Activated CD4-positive, alpha-beta memory T cell treated with anti-CD3 and anti-CD28 coated beads, Interleukin-2, amount 10 ng/mL, durations not matched to agents 7 days and 5 days (primary cell): ENCODE results near the gene CHKA. TPM values are rescaled to one million over a fixed set of nuclear protein-coding genes. Genes with fewer than 3 reads are reported as not detected.
A peak's percentile ranks its signal among the peaks of the same experiment; 100 is the strongest.

Experiments
- CTCF ChIA-PET: fragments of 350-600 bp; sonication (Branson Sonifier 250); formaldehyde crosslinking; loops from one replicate; lab custom pipeline; 2021; ENCODE audit warnings: antibody characterized with exemption, inconsistent platforms; lab: Charles Lee
- POLR2A ChIA-PET: fragments of 350-600 bp; sonication (Branson Sonifier 250); formaldehyde crosslinking; loops from one replicate; lab custom pipeline; 2021; ENCODE audit warnings: antibody characterized with exemption; lab: Charles Lee
- DNase-seq: peaks from one replicate; pipeline ENCODE4 v3.0.0-alpha.2; 2020
- H3K27ac Mint-ChIP-seq: one replicate; pipeline ENCODE4 v1.8.0; 2021; ENCODE audit warnings: mild to moderate bottlenecking, mixed read lengths
- H3K27me3 Mint-ChIP-seq: one replicate; pipeline ENCODE4 v1.8.0; 2021; ENCODE audit warnings: mixed read lengths
- H3K36me3 Mint-ChIP-seq: one replicate; pipeline ENCODE4 v1.8.0; 2021; ENCODE audit warnings: low read depth, mixed read lengths
- H3K4me1 Mint-ChIP-seq: one replicate; pipeline ENCODE4 v1.8.0; 2021; ENCODE audit warnings: mixed read lengths
- H3K4me3 Mint-ChIP-seq: one replicate; pipeline ENCODE4 v1.8.0; 2021; ENCODE audit warnings: mild to moderate bottlenecking, mixed read lengths
- H3K9me3 Mint-ChIP-seq: one replicate; pipeline ENCODE4 v1.8.0; 2021; ENCODE audit warnings: mixed read lengths
- total RNA-seq, 2 experiments: library from RNA; stranded (reverse); gene quantifications; one replicate each; pipeline ENCODE4 v1.2.3, GENCODE V29; 2021

CHKA gene
- total RNA-seq, 2 experiments from 2014 or later = 3.0 to 3.1 TPM

- no peak for DNase-seq
- H3K36me3 Mint-ChIP-seq = no peaks in the 10 kb centered on the region
- ChIA-PET CTCF (no interaction called here), POLR2A (no interaction called here)
- no peaks in the 10 kb centered on the region for H3K4me1 Mint-ChIP-seq
- H3K27me3 Mint-ChIP-seq = no peaks in the 10 kb centered on the region
- no peaks in the 10 kb centered on the region for H3K9me3 Mint-ChIP-seq
- H3K27ac Mint-ChIP-seq = no peak overlapping the region
- H3K4me3 Mint-ChIP-seq = no peak overlapping the region
Observed at GRCh38 chr11:68150037-68150436, 28.8 kb upstream of the CHKA start.

DNA sequence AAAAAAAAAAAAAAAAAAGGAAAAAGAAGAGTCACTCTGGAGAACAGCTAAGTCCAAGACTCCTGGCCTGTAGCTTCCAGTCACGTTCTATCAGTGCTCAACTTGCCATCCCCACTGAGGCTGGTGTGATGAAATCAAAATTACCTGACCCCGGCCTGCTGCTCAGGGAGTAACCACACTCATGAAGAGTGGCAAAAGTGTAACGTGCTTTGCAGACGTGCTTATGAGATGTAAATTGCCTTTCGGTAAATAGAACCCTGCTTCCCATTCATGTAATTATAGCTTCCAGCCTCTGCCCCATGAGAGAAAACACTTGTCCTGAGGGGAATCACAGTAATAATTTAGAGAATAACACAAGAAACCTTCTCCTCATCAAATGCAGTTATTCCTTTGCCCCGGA, 28.2 kb upstream of the CHKA start:
- Mint-ChIP-seq H3K27ac (no peak overlapping the region), H3K4me1 (peaks cover 5% of the 10 kb centered on the region), H3K9me3 (no peaks in the 10 kb centered on the region), H3K4me3 (no peak overlapping the region), H3K27me3 (no peaks in the 10 kb centered on the region), H3K36me3 (no peaks in the 10 kb centered on the region)
- DNase-seq = no peak
- POLR2A ChIA-PET = no interaction called here
- CTCF ChIA-PET = no interaction called here

DNA sequence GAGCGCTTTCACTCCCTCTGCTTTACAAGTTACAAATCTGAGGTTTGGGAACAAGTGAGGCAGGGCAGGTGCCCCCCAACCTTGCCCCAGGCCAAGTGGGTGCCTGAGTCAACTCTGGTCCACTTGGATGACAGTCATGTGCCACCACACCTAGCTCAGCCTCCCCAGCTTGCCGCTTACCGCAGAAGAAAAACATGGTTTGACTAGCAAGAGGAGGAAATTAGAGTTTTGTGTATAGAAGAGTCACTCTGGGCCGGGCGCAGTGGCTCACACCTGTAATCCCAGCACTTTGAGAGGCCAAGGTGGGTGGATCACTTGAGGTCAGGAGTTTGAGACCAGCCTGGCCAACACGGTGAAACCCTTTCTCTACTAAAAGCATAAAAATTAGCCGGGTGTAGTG, 27.7 kb upstream of the CHKA start:
- no peaks in the 10 kb centered on the region for H3K9me3 Mint-ChIP-seq
- H3K27me3 Mint-ChIP-seq = no peaks in the 10 kb centered on the region
- CTCF ChIA-PET = no interaction called here
- peaks cover 5% of the 10 kb centered on the region for H3K4me1 Mint-ChIP-seq
- no peak for DNase-seq
- H3K4me3 Mint-ChIP-seq = no peak overlapping the region
- H3K27ac Mint-ChIP-seq = no peak overlapping the region
- no peaks in the 10 kb centered on the region for H3K36me3 Mint-ChIP-seq
- POLR2A ChIA-PET = no interaction called here

GRCh38 chr11:68148071-68148805, 27.1 kb upstream of the CHKA start:
- ChIA-PET CTCF (no interaction called here), POLR2A (no interaction called here)
- Mint-ChIP-seq H3K9me3 (no peaks in the 10 kb centered on the region), H3K27ac (no peak overlapping the region), H3K4me1 (peaks cover 6% of the 10 kb centered on the region), H3K4me3 (no peak overlapping the region), H3K27me3 (no peaks in the 10 kb centered on the region), H3K36me3 (no peaks in the 10 kb centered on the region)
- no peak for DNase-seq

DNA sequence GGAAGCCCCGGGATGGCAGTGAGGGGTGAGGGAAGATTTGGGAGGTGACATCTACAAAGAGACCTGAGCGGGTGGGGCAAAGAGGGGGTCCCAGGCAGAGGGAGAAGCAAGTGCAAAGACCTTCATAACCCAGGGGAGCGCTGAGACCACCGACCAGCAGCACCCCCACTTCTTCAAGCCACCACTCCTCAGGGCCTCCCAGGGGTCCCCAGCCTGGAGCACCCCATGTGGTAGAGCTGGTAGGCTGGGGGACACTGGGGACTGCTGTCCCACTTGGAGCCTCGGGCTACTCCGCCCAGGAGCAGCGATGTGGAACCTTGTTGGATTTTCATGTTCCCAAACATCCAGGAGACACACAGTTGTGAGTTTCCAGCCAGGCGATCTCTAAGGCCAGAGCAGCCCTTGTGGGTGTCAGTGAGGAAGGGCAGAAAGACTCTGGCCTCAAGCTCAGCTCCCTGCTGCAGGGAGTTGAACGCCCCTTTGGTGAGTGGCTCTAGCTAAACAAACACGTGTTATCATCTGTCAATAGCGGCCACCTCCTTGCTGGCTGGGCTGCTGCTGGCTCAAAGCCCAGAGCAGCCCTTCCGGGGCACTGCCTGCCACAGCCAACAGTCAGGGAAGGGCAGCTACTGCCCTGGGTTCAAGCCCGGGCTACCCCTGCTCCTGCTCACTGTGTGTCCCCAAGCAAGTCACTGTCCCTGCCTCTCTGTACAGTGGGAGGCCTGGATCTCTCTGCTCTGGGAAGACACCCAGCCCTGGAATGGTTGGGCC, 25.7 kb upstream of the CHKA start:
- Mint-ChIP-seq H3K4me3 (no peak overlapping the region), H3K9me3 (no peaks in the 10 kb centered on the region), H3K4me1 (peaks cover 18% of the 10 kb centered on the region), H3K36me3 (no peaks in the 10 kb centered on the region), H3K27ac (no peak overlapping the region), H3K27me3 (no peaks in the 10 kb centered on the region)
- POLR2A ChIA-PET = interaction anchor here (0.6 kb wide), 1 partner anchor 47 kb away, joined by 3 read pairs; no protein-coding TSS in a partner anchor
- no peak for DNase-seq
- CTCF ChIA-PET = no interaction called here

DNA sequence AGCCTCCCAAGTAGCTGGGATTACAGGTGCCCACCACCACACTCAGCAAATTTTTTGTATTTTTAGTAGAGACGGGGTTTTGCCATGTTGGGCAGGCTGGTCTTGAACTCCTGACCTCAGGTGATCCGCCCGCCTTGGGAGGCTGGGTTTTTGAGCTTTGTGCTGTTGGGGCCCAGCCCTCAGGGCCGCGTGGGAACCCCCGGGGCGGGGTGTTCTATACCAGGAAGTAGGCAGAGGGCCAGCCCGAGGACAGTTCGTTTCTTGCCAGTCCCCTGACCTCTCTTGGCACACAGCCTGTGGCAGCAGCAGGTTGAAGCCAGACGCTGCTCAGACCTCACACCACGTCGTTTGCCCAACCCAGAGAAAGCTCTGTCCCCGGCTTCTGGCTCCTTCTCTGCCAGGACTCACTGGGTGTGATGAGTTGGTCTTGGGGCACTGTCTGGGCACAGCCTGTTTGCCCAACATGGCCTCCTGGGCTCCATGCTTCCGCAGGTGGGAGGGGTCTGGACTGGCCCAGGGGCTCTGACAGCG, 24.9 kb upstream of the CHKA start:
- no peak for DNase-seq
- H3K27ac Mint-ChIP-seq = no peak overlapping the region
- no peaks in the 10 kb centered on the region for H3K27me3 Mint-ChIP-seq
- H3K4me3 Mint-ChIP-seq = no peak overlapping the region
- no peaks in the 10 kb centered on the region for H3K36me3 Mint-ChIP-seq
- CTCF ChIA-PET = no interaction called here
- H3K4me1 Mint-ChIP-seq = peaks cover 23% of the 10 kb centered on the region
- POLR2A ChIA-PET = interaction anchor here (0.6 kb wide), 1 partner anchor 46 kb away, joined by 3 read pairs; no protein-coding TSS in a partner anchor
- no peaks in the 10 kb centered on the region for H3K9me3 Mint-ChIP-seq

DNA sequence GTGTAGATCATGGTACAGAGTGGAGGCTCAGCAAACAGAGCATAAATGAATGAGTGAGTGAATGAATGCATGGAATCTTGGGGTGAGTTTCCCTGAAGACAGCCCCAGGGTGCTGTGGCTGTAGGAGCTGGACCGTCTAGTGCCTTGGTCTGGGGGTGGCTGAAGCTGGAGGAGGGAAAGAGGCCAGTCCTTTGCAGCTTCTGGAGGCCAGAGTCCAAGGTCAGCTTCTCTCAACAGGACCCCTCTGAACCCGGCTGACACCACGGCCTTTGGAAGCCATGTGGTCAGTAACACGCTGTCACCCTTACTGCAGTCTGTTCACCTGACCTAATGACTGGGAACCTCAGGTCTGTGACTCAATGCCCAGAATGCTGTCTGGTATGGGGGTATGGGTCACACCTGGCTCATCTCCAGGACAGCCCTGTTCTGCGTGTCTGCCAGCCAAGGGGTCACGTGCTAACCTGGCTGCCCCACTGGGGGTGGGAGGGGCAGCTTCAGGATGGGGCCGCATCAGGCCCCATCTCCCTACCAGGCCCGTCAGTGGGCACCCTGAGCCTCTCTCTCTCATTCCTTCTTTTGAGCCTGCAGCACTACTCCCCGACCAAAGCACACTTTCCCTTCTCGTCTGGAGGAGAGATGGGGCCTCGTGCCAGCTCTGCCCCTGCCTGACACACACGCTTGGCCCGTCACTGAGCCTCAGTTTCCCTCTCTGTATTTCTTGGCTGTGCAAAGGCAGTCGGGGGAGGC, 24.1 kb upstream of the CHKA start:
- Mint-ChIP-seq H3K27ac (no peak overlapping the region), H3K4me3 (no peak overlapping the region), H3K9me3 (no peaks in the 10 kb centered on the region), H3K36me3 (no peaks in the 10 kb centered on the region), H3K4me1 (peaks cover 23% of the 10 kb centered on the region), H3K27me3 (no peaks in the 10 kb centered on the region)
- ChIA-PET CTCF (interaction anchor here (0.8 kb wide), 1 partner anchor 126 kb away, joined by 3 read pairs; no protein-coding TSS in a partner anchor), POLR2A (no interaction called here)
- DNase-seq = no peak

DNA sequence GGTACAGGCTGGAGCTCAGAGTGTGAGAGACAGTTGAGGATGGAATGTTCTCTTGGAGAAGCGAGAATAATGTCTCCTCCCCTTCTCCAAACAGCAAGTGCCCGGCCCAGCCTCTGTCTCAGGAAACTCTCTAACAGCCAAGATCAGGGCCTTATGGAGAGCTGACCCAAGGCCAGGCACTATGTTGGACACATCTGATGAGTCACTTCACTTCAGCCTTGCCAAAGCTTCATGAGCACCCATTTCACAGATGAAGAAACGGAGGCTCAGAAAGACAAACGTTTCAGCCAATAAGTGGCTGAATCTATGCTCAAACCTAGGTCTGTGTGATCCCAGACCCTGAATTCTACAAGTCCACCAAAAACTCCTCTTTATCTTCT, 22.1 kb upstream of the CHKA start:
- no peaks in the 10 kb centered on the region for H3K9me3 Mint-ChIP-seq
- ChIA-PET POLR2A (no interaction called here), CTCF (no interaction called here)
- H3K36me3 Mint-ChIP-seq = no peaks in the 10 kb centered on the region
- peaks cover 23% of the 10 kb centered on the region for H3K4me1 Mint-ChIP-seq
- H3K4me3 Mint-ChIP-seq = no peak overlapping the region
- no peak overlapping the region for H3K27ac Mint-ChIP-seq
- DNase-seq = no peak
- peaks cover 3% of the 10 kb centered on the region for H3K27me3 Mint-ChIP-seq

- Mint-ChIP-seq H3K9me3 (no peaks in the 10 kb centered on the region), H3K27ac (no peak overlapping the region), H3K4me3 (no peak overlapping the region), H3K27me3 (peaks cover 5% of the 10 kb centered on the region), H3K4me1 (peaks cover 23% of the 10 kb centered on the region), H3K36me3 (no peaks in the 10 kb centered on the region)
- POLR2A ChIA-PET = no interaction called here
- no peak for DNase-seq
- CTCF ChIA-PET = no interaction called here
Observed at GRCh38 chr11:68142441-68143309, 21.5 kb upstream of the CHKA start.

DNA sequence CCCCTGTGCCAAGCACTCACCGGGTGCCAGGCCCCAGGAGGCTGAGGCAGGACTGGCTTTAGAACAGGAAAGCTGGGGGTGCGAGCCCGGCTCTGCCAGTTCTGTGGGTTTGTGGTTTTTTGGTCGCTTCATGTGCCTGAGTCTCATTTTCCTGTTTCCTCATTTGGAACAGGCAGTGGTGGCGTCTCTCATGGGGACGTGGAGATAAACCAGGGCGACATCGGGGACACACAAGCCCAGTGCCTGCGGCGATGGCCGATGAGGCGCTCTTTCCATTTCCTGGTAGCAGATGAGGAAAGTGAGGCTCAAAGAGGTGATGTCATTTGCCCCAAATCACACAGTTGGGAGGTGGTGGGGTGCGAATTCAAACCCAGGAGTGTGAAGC, 20.8 kb upstream of the CHKA start:
- POLR2A ChIA-PET = no interaction called here
- peaks cover 23% of the 10 kb centered on the region for H3K4me1 Mint-ChIP-seq
- CTCF ChIA-PET = no interaction called here
- peak; percentile 58 for DNase-seq
- no peaks in the 10 kb centered on the region for H3K36me3 Mint-ChIP-seq
- no peak overlapping the region for H3K4me3 Mint-ChIP-seq
- peaks cover 5% of the 10 kb centered on the region for H3K27me3 Mint-ChIP-seq
- no peaks in the 10 kb centered on the region for H3K9me3 Mint-ChIP-seq
- no peak overlapping the region for H3K27ac Mint-ChIP-seq

DNA sequence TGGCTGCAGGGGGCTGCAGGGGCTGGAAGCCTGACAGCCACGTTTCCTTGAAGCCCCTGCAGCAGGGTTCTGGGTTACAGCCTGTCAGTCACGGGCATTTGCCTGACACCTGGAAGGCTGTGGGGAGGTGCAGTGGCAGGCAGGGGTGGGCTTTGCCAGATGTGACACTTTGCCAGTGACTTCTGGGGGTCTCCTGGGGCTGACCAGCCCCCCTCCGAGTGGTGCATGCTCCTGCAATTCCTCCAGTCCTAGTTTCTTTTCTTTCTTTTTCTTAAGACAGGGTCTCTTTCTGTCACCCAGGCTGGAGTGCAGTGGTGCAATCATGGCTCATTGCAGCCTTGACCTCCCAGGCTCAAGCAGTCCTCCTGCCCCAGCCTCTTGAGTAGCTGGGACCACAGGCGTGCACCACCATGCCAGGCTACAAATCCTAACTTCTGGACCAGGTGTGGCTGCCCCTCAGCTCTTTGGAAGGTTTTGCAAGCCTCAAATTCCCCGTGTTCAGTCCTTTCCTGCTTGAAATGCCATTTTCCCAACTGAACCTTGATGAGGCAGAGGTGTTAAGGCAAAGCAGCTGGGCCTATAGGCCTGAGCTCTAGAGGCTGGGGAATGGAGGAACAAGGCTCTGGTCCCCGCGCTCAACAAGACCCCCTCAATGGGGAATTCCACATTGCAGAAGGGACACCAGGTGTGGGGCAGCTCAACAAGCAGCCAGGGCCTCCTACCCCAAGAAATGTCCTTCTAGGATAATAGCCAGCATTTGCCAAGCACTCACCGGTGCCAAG, 20.2 kb upstream of the CHKA start:
- Mint-ChIP-seq H3K36me3 (no peaks in the 10 kb centered on the region), H3K4me1 (peaks cover 23% of the 10 kb centered on the region), H3K27ac (no peak overlapping the region), H3K9me3 (no peaks in the 10 kb centered on the region), H3K27me3 (peaks cover 7% of the 10 kb centered on the region), H3K4me3 (no peak overlapping the region)
- ChIA-PET CTCF (no interaction called here), POLR2A (interaction anchor here (0.6 kb wide), 1 partner anchor 551 kb away, joined by 3 read pairs; no protein-coding TSS in a partner anchor)
- no peak for DNase-seq
